Measurements from ENCODE around the gene UBA6.

DNA sequence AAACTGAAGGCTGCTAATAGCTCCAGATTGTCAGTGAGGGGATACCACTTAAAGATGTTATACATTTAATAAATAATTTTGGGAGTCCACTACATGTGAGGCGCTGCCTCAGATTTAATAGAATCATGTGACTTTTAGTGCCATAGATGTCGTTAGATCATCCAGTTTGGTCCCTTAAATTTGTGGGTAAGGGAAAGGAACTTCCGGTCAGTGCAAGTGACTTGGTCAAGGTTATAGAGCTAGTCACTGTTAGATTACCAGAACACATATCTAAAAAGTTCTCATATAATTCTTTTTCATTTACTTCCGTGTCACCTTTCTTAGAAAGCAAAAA is 529 bp upstream of the UBA6 start:
- TF ChIP-seq, protein P1, sequence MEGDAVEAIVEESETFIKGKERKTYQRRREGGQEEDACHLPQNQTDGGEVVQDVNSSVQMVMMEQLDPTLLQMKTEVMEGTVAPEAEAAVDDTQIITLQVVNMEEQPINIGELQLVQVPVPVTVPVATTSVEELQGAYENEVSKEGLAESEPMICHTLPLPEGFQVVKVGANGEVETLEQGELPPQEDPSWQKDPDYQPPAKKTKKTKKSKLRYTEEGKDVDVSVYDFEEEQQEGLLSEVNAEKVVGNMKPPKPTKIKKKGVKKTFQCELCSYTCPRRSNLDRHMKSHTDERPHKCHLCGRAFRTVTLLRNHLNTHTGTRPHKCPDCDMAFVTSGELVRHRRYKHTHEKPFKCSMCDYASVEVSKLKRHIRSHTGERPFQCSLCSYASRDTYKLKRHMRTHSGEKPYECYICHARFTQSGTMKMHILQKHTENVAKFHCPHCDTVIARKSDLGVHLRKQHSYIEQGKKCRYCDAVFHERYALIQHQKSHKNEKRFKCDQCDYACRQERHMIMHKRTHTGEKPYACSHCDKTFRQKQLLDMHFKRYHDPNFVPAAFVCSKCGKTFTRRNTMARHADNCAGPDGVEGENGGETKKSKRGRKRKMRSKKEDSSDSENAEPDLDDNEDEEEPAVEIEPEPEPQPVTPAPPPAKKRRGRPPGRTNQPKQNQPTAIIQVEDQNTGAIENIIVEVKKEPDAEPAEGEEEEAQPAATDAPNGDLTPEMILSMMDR (IDR thresholded peaks at IDR 0.05): no peak
- TF ChIP-seq ZFX (IDR thresholded peaks at IDR 0.05; ENCODE audit: borderline replicate concordance): no peak
